ENCODE data around the gene TINAGL1. TPM values are rescaled to one million over a fixed set of nuclear protein-coding genes. Genes with fewer than 3 reads are reported as not detected.

TINAGL1 gene
- total and polyA plus RNA-seq, 4 donors, result 158 to 506 (median 321) TPM

- H3K27ac ChIP-seq (ENCODE audit: low read depth in 1 of 2, low read length in 2 of 2), result peak overlapping the region; percentile 3 to 100
- intact Hi-C loops (cut with DNase I), result no loop called here
- no peak for DNase-seq
Measured at GRCh38 chr1:31625561-31626222, 49.4 kb downstream of the TINAGL1 start.

GRCh38 chr1:31626223-31627207 lies 50.2 kb downstream of the TINAGL1 start:
- intact Hi-C loops (cut with DNase I), result no loop called here
- peaks cover 0 to 4% of the 10 kb centered on the region in 2 donors for H3K36me3 ChIP-seq (ENCODE audit: control insufficient read depth in 1 of 2, insufficient read depth in 2 of 2, low read length in 1 of 2)
- DNase-seq (no peak), ATAC-seq (ENCODE audit: low FRiP score) (peak; percentile 20)
- peak overlapping the region; percentile 3 to 100 for H3K27ac ChIP-seq (ENCODE audit: low read depth in 1 of 2, low read length in 2 of 2)
- no peak overlapping the region for H3K4me3 ChIP-seq (ENCODE audit: low read length in 2 of 2)
- H3K9me3 ChIP-seq (ENCODE audit: control insufficient read depth, low read length), result no peaks in the 10 kb centered on the region
- no peaks in the 10 kb centered on the region for H3K27me3 ChIP-seq (ENCODE audit: control insufficient read depth in 1 of 2, insufficient read depth in 2 of 2, low read length in 1 of 2)
- WGBS, 2 donors, result 18 to 25% methylated on average over 22 to 23 of the region's 23 CpGs
- peaks cover 0 to 2% of the 10 kb centered on the region in 2 donors for H3K4me1 ChIP-seq (ENCODE audit: control insufficient read depth in 1 of 2, insufficient read depth in 2 of 2, low read length in 2 of 2)

More at GRCh38 chr1:31625561-31626222, 49.4 kb downstream of the TINAGL1 start:
- H3K27me3 ChIP-seq (ENCODE audit: control insufficient read depth in 1 of 2, insufficient read depth in 2 of 2, low read length in 1 of 2), result no peaks in the 10 kb centered on the region
- peaks cover 0 to 2% of the 10 kb centered on the region in 2 donors for H3K4me1 ChIP-seq (ENCODE audit: control insufficient read depth in 1 of 2, insufficient read depth in 2 of 2, low read length in 2 of 2)
- ATAC-seq (ENCODE audit: low FRiP score), result no peak
- H3K36me3 ChIP-seq (ENCODE audit: control insufficient read depth in 1 of 2, insufficient read depth in 2 of 2, low read length in 1 of 2), result no peaks in the 10 kb centered on the region
- no peak overlapping the region for H3K4me3 ChIP-seq (ENCODE audit: low read length in 2 of 2)
- WGBS, 2 donors, result 54 to 62% methylated on average over 4 of the region's 4 CpGs
- no peaks in the 10 kb centered on the region for H3K9me3 ChIP-seq (ENCODE audit: control insufficient read depth, low read length)

GRCh38 chr1:31627301-31627929 lies 51.1 kb downstream of the TINAGL1 start:
- ATAC-seq (ENCODE audit: low FRiP score) (peak; percentile 60), DNase-seq (peak; percentile 64 to 81)
- Histone ChIP-seq H3K36me3 (ENCODE audit: control insufficient read depth in 1 of 2, insufficient read depth in 2 of 2, low read length in 1 of 2) (peaks cover 0 to 4% of the 10 kb centered on the region in 2 donors), H3K4me1 (ENCODE audit: control insufficient read depth in 1 of 2, insufficient read depth in 2 of 2, low read length in 2 of 2) (peaks cover 0 to 2% of the 10 kb centered on the region in 2 donors), H3K9me3 (ENCODE audit: control insufficient read depth, low read length) (no peaks in the 10 kb centered on the region), H3K27ac (ENCODE audit: low read depth in 1 of 2, low read length in 2 of 2) (peak overlapping the region; percentile 3 to 100), H3K27me3 (ENCODE audit: control insufficient read depth in 1 of 2, insufficient read depth in 2 of 2, low read length in 1 of 2) (no peaks in the 10 kb centered on the region), H3K4me3 (ENCODE audit: low read length in 2 of 2) (no peak overlapping the region)
- intact Hi-C loops (cut with DNase I), result no loop called here
- WGBS, 2 donors, result 2 to 5% methylated on average over 12 to 13 of the region's 13 CpGs

GRCh38 chr1:31627930-31628559 lies 51.7 kb downstream of the TINAGL1 start:
- H3K9me3 ChIP-seq (ENCODE audit: control insufficient read depth, low read length), result no peaks in the 10 kb centered on the region
- no peaks in the 10 kb centered on the region for H3K27me3 ChIP-seq (ENCODE audit: control insufficient read depth in 1 of 2, insufficient read depth in 2 of 2, low read length in 1 of 2)
- peaks cover 0 to 5% of the 10 kb centered on the region in 2 donors for H3K36me3 ChIP-seq (ENCODE audit: control insufficient read depth in 1 of 2, insufficient read depth in 2 of 2, low read length in 1 of 2)
- WGBS, 2 donors, result 9 to 14% methylated on average over 11 of the region's 11 CpGs
- ATAC-seq (ENCODE audit: low FRiP score) (peak; percentile 81), DNase-seq (peak; percentile 76 to 85)
- peaks cover 0 to 2% of the 10 kb centered on the region in 2 donors for H3K4me1 ChIP-seq (ENCODE audit: control insufficient read depth in 1 of 2, insufficient read depth in 2 of 2, low read length in 2 of 2)
- H3K27ac ChIP-seq (ENCODE audit: low read depth in 1 of 2, low read length in 2 of 2), result peak overlapping the region; percentile 98 to 100
- intact Hi-C loops (cut with DNase I), result no loop called here
- H3K4me3 ChIP-seq (ENCODE audit: low read length in 2 of 2), result no peak overlapping the region

GRCh38 chr1:31628931-31629556 lies 52.7 kb downstream of the TINAGL1 start:
- no peaks in the 10 kb centered on the region for H3K27me3 ChIP-seq (ENCODE audit: control insufficient read depth in 1 of 2, insufficient read depth in 2 of 2, low read length in 1 of 2)
- 21 to 33% methylated on average over 6 of the region's 6 CpGs for WGBS, 2 donors
- DNase-seq (peak in 1 of 2 donors; percentile 67), ATAC-seq (ENCODE audit: low FRiP score) (no peak)
- H3K4me3 ChIP-seq (ENCODE audit: low read length in 2 of 2), result no peak overlapping the region
- intact Hi-C loops (cut with DNase I), result no loop called here
- H3K36me3 ChIP-seq (ENCODE audit: control insufficient read depth in 1 of 2, insufficient read depth in 2 of 2, low read length in 1 of 2), result peaks cover 0 to 5% of the 10 kb centered on the region in 2 donors
- peak overlapping the region; percentile 98 to 100 for H3K27ac ChIP-seq (ENCODE audit: low read depth in 1 of 2, low read length in 2 of 2)
- peaks cover 0 to 2% of the 10 kb centered on the region in 2 donors for H3K4me1 ChIP-seq (ENCODE audit: control insufficient read depth in 1 of 2, insufficient read depth in 2 of 2, low read length in 2 of 2)
- no peaks in the 10 kb centered on the region for H3K9me3 ChIP-seq (ENCODE audit: control insufficient read depth, low read length)

- no peaks in the 10 kb centered on the region for H3K4me1 ChIP-seq (ENCODE audit: control insufficient read depth in 1 of 2, insufficient read depth in 2 of 2, low read length in 2 of 2)
Measured at GRCh38 chr1:31632649-31633048, 56.3 kb downstream of the TINAGL1 start.

GRCh38 chr1:31633117-31633516 lies 56.8 kb downstream of the TINAGL1 start:
- no peaks in the 10 kb centered on the region for H3K27me3 ChIP-seq (ENCODE audit: control insufficient read depth in 1 of 2, insufficient read depth in 2 of 2, low read length in 1 of 2)
- no peaks in the 10 kb centered on the region for H3K9me3 ChIP-seq (ENCODE audit: control insufficient read depth, low read length)
- intact Hi-C loops (cut with DNase I), result no loop called here
- H3K4me1 ChIP-seq (ENCODE audit: control insufficient read depth in 1 of 2, insufficient read depth in 2 of 2, low read length in 2 of 2), result no peaks in the 10 kb centered on the region
- ATAC-seq (ENCODE audit: low FRiP score) (no peak), DNase-seq (peak in 1 of 2 donors; percentile 73)
- H3K36me3 ChIP-seq (ENCODE audit: control insufficient read depth in 1 of 2, insufficient read depth in 2 of 2, low read length in 1 of 2), result peaks cover 0 to 5% of the 10 kb centered on the region in 2 donors
- peak overlapping the region in 1 of 2 donors; percentile 25 for H3K27ac ChIP-seq (ENCODE audit: low read depth in 1 of 2, low read length in 2 of 2)
- 65 to 68% methylated on average over 4 of the region's 4 CpGs for WGBS, 2 donors
- H3K4me3 ChIP-seq (ENCODE audit: low read length in 2 of 2), result no peak overlapping the region

More at GRCh38 chr1:31632649-31633048, 56.3 kb downstream of the TINAGL1 start:
- intact Hi-C loops (cut with DNase I), result no loop called here
- DNase-seq, result no peak
- no peak overlapping the region for H3K4me3 ChIP-seq (ENCODE audit: low read length in 2 of 2)
- 93 to 99% methylated on average over 3 of the region's 3 CpGs for WGBS, 2 donors
- H3K36me3 ChIP-seq (ENCODE audit: control insufficient read depth in 1 of 2, insufficient read depth in 2 of 2, low read length in 1 of 2), result peaks cover 0 to 5% of the 10 kb centered on the region in 2 donors
- no peaks in the 10 kb centered on the region for H3K27me3 ChIP-seq (ENCODE audit: control insufficient read depth in 1 of 2, insufficient read depth in 2 of 2, low read length in 1 of 2)
- no peak for ATAC-seq (ENCODE audit: low FRiP score)
- peak overlapping the region in 1 of 2 donors; percentile 6 for H3K27ac ChIP-seq (ENCODE audit: low read depth in 1 of 2, low read length in 2 of 2)
- no peaks in the 10 kb centered on the region for H3K9me3 ChIP-seq (ENCODE audit: control insufficient read depth, low read length)
